Measurements from ENCODE around the gene DLX2. TPM values are rescaled to one million over a fixed set of nuclear protein-coding genes. Genes with fewer than 3 reads are reported as not detected.

Gene DLX2
- total RNA-seq, 4 donors from 2014 or later, result not detected

DNA sequence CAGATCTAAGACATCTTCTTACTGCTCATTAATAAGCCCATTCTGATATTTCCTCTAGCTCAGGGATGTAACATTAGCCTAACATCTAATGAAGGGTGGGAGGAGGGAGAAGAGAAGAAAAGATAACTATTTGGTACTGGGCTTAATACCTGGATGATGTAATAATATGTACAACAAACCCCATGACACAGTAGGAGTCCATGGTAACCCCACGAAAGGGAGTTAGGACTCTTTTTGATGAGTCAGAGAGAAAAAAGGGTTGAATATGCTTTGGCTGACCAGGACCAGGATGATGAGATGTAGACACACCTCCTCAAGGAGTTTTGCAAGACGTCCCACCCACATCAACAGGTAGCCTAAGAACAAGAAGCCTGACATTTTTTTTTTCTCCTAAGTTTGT, 34.4 kb upstream of the DLX2 start:
- Histone ChIP-seq H3K36me3 (no peaks in the 10 kb centered on the region), H3K4me1 (no peaks in the 10 kb centered on the region), H3K4me3 (no peak overlapping the region), H3K27ac (no peak overlapping the region), H3K27me3 (peaks cover 4% of the 10 kb centered on the region), H3K9me3 (peaks cover 0 to 19% (median 0%) of the 10 kb centered on the region in 3 donors)
- no peak for ATAC-seq
- no peak for TF ChIP-seq EP300 (IDR thresholded peaks at IDR 0.05)
- no peak for TF ChIP-seq POLR2AphosphoS5 (IDR thresholded peaks at IDR 0.05)
- no peak for TF ChIP-seq POLR2A (IDR thresholded peaks at IDR 0.05)
- TF ChIP-seq, protein P1, sequence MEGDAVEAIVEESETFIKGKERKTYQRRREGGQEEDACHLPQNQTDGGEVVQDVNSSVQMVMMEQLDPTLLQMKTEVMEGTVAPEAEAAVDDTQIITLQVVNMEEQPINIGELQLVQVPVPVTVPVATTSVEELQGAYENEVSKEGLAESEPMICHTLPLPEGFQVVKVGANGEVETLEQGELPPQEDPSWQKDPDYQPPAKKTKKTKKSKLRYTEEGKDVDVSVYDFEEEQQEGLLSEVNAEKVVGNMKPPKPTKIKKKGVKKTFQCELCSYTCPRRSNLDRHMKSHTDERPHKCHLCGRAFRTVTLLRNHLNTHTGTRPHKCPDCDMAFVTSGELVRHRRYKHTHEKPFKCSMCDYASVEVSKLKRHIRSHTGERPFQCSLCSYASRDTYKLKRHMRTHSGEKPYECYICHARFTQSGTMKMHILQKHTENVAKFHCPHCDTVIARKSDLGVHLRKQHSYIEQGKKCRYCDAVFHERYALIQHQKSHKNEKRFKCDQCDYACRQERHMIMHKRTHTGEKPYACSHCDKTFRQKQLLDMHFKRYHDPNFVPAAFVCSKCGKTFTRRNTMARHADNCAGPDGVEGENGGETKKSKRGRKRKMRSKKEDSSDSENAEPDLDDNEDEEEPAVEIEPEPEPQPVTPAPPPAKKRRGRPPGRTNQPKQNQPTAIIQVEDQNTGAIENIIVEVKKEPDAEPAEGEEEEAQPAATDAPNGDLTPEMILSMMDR (IDR thresholded peaks at IDR 0.05), result no peak
- WGBS, 2 donors (ENCODE audit: low coverage in 1 of 2), result 64 to 69% methylated on average over 2 of the region's 2 CpGs

DNA sequence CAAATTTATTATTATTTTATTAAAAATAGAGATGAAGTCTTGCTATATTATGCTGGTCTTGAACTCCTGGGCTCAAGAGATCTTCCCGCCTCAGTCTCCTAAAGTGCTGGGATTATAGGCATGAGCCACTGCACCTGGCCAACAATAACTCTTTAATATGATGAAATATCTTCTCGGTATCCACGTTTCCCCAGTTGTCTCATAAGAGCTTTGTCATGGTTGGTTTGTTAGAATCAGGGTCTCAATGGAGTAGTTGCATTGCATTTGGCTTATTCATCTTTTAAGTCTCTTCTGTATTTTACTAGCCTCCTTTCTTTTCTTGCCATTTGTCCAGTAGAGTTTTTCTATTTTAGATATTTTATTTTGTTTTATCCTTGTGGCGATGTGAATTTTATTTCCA, 32.7 kb upstream of the DLX2 start:
- ATAC-seq, result no peak
- no peaks in the 10 kb centered on the region for H3K4me1 ChIP-seq
- H3K36me3 ChIP-seq, result no peaks in the 10 kb centered on the region
- WGBS, 2 donors (ENCODE audit: low coverage in 1 of 2), result 74 to 86% methylated on average over 4 of the region's 4 CpGs
- TF ChIP-seq POLR2A (IDR thresholded peaks at IDR 0.05) (no peak), EP300 (IDR thresholded peaks at IDR 0.05) (no peak), POLR2AphosphoS5 (IDR thresholded peaks at IDR 0.05) (no peak)
- TF ChIP-seq, protein P1 (IDR thresholded peaks at IDR 0.05), result no peak
- H3K27ac ChIP-seq, result no peak overlapping the region
- no peak overlapping the region for H3K4me3 ChIP-seq
- peaks cover 5% of the 10 kb centered on the region for H3K27me3 ChIP-seq
- peaks cover 0 to 14% (median 0%) of the 10 kb centered on the region in 3 donors for H3K9me3 ChIP-seq

DNA sequence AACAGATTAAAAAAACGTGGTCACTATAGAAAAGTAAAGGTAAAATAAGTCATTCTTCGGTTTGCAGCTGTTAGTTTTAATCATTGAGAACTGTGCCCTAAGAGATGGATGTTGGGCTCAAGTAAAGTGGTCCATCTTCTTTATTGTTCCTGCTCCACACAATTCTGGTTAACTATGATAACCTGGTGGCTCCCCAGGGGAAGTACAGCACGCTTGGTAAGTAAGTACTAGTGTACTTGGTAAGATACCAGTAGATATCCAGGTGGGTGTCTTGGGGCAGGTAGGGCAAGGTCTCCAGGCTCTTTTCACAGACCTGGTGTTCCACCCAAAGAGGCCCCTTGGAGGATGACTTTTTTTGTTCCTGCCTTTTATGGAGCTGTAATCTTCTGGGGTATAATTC, 31.6 kb upstream of the DLX2 start:
- WGBS, 2 donors (ENCODE audit: low coverage in 1 of 2), result 71 to 87% methylated on average over 3 of the region's 3 CpGs
- Histone ChIP-seq H3K9me3 (peaks cover 0 to 4% (median 0%) of the 10 kb centered on the region in 3 donors), H3K27ac (no peak overlapping the region), H3K36me3 (no peaks in the 10 kb centered on the region), H3K27me3 (peaks cover 10% of the 10 kb centered on the region), H3K4me1 (no peaks in the 10 kb centered on the region), H3K4me3 (no peak overlapping the region)
- TF ChIP-seq, protein P1 (IDR thresholded peaks at IDR 0.05), result no peak
- TF ChIP-seq POLR2A (IDR thresholded peaks at IDR 0.05) (no peak), POLR2AphosphoS5 (IDR thresholded peaks at IDR 0.05) (no peak), EP300 (IDR thresholded peaks at IDR 0.05) (no peak)
- no peak for ATAC-seq

DNA sequence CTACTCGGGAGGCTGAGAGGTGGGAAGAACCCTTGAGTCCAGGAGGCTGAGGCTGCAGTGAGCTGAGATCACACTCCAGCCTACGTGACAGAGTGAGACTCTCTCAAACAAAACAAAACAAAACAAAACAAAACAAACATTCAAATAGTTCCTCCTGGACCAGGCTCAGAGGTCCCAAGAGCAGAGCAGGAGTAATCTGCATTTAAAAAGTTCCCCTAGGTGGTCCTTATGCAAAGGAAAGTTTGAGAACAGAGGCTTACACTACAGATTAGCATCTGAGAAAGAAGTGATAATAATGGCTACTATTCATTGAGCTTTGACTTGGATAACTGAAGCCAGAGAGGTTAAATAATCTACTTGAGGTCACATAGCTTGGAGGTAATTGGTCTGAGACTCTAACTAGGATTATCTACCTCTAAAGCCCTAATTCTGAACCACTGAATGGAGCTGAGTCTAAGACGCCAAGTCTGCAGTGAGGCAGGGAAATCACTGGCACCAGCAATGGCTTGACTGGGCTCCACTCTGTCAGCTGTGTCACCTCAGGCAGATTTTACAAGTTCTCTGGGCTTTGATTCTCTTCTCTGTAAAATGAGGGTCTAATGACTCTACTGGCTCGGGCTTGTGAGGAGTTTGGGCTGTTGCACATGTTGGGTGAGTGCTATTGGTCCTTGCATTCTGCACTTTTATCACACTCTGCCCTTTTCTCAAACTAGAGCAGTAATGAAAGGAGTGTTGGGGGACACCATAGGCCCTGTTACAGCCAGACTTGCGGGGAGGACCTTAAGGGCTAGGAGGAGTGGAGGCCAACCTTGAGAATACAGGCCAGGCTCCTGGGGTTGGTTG, 29.2 kb upstream of the DLX2 start:
- no peak for TF ChIP-seq POLR2AphosphoS5 (IDR thresholded peaks at IDR 0.05)
- Histone ChIP-seq H3K36me3 (no peaks in the 10 kb centered on the region), H3K4me1 (no peaks in the 10 kb centered on the region), H3K27ac (no peak overlapping the region), H3K9me3 (no peaks in the 10 kb centered on the region), H3K27me3 (peaks cover 10% of the 10 kb centered on the region), H3K4me3 (no peak overlapping the region)
- no peak for ATAC-seq
- WGBS, 2 donors (ENCODE audit: low coverage in 1 of 2), result 56 to 64% methylated on average over 3 to 4 of the region's 5 CpGs

DNA sequence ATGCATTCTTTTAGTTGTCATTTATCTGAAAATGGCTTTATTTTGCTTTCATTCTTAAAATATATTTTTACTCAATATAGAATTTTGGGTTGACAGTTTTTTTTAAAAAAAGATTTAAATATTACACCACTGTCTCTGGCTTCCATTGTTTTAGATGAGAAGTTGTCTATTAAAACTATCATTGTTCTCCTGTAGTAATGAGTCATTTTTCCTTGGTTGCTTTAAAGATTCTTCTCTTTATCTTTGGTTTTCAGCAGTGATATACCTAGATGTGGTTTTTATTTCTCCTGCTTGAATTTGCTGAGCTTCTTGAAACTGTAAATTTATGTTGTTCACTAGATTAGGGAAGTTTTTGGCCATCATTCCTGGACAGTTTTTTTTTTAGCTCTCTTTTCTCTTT, 26.7 kb upstream of the DLX2 start:
- H3K4me1 ChIP-seq, result no peaks in the 10 kb centered on the region
- ATAC-seq, result no peak
- H3K27ac ChIP-seq, result no peak overlapping the region
- TF ChIP-seq POLR2AphosphoS5 (IDR thresholded peaks at IDR 0.05), result no peak
- no peak for TF ChIP-seq EP300 (IDR thresholded peaks at IDR 0.05)
- no peak for TF ChIP-seq POLR2A (IDR thresholded peaks at IDR 0.05)
- TF ChIP-seq, protein P1 (IDR thresholded peaks at IDR 0.05), result no peak
- H3K9me3 ChIP-seq, result no peaks in the 10 kb centered on the region
- no peaks in the 10 kb centered on the region for H3K36me3 ChIP-seq
- no peak overlapping the region for H3K4me3 ChIP-seq
- peaks cover 6% of the 10 kb centered on the region for H3K27me3 ChIP-seq

Data from gastroesophageal sphincter (tissue), 4 donors.